DND-41 (cell line): ENCODE data around the gene TTC1.

Experiments
- ATAC-seq: fragments of 200-7000 bp; cut with Tn5 transposase; 3 replicates; pipeline ENCODE4 v1.9.1; 2021; ENCODE audit warnings: low read depth; ENCODE audit not compliant: insufficient read depth
- DNase-seq: peaks from one replicate; pipeline ENCODE4 v3.0.0-alpha.2; 2020
- H2AFZ ChIP-seq: 2 replicates; pipeline ENCODE4 v1.6.0; 2012; ENCODE audit warnings: low read depth, low read length
- H3K27ac ChIP-seq: 2 replicates; pipeline ENCODE4 v1.5.1; 2012; ENCODE audit warnings: low read length, inconsistent platforms
- H3K27me3 ChIP-seq: fragments of 200-600 bp; sonication (generic); 2 replicates; pipeline ENCODE4 v1.6.0; 2012; ENCODE audit warnings: low read length, mild to moderate bottlenecking, inconsistent platforms; ENCODE audit not compliant: insufficient read depth, poor library complexity
- H3K36me3 ChIP-seq: 2 replicates; pipeline ENCODE4 v1.5.1; 2012; ENCODE audit warnings: low read length, inconsistent platforms; ENCODE audit not compliant: insufficient read depth
- H3K4me1 ChIP-seq: 2 replicates; pipeline ENCODE4 v1.5.1; 2012; ENCODE audit warnings: mild to moderate bottlenecking, low read length; ENCODE audit not compliant: insufficient read depth
- H3K4me2 ChIP-seq: 2 replicates; pipeline ENCODE4 v1.6.0; 2012; ENCODE audit warnings: mild to moderate bottlenecking, moderate library complexity, low read length, inconsistent platforms; ENCODE audit not compliant: insufficient read depth
- H3K4me3 ChIP-seq, 2 experiments: fragments of 200-600 bp in 1 of 2; shearing (Covaris generic) in 1 of 2; 2 replicates each; pipeline ENCODE4 v1.5.1; 2012 to 2016; ENCODE audit warnings: inconsistent platforms in 2 of 2, low read length in 2 of 2, mild to moderate bottlenecking in 2 of 2, low read depth in 1 of 2, moderate library complexity in 1 of 2
- H3K79me2 ChIP-seq: 2 replicates; pipeline ENCODE4 v1.6.0; 2012; ENCODE audit warnings: low read length, inconsistent platforms; ENCODE audit not compliant: insufficient read depth
- H3K9ac ChIP-seq: 2 replicates; pipeline ENCODE4 v1.6.0; 2012; ENCODE audit warnings: low read depth, mild to moderate bottlenecking, inconsistent platforms, low read length, moderate library complexity
- H3K9me3 ChIP-seq: 2 replicates; pipeline ENCODE4 v1.5.1; 2012; ENCODE audit warnings: low read length, moderate library complexity, mild to moderate bottlenecking, inconsistent platforms; ENCODE audit not compliant: insufficient read depth, severe bottlenecking
- H4K20me1 ChIP-seq: 2 replicates; pipeline ENCODE4 v1.6.0; 2012; ENCODE audit warnings: low read length; ENCODE audit not compliant: insufficient read depth
- EZH2 ChIP-seq: IDR thresholded peaks from 3 replicates; pipeline ENCODE4 v1.6.1; 2012; ENCODE audit warnings: borderline replicate concordance, low read depth, mild to moderate bottlenecking, moderate library complexity, low read length, inconsistent platforms; ENCODE audit not compliant: severe bottlenecking
- TF ChIP-seq, protein P1 (sequence below): IDR thresholded peaks from 2 replicates; pipeline ENCODE4 v1.5.1; 2012; ENCODE audit warnings: borderline replicate concordance, low read length, moderate library complexity, mild to moderate bottlenecking; ENCODE audit not compliant: poor library complexity, severe bottlenecking; ENCODE audit errors: extremely low read depth

The TTC1 gene

DNA sequence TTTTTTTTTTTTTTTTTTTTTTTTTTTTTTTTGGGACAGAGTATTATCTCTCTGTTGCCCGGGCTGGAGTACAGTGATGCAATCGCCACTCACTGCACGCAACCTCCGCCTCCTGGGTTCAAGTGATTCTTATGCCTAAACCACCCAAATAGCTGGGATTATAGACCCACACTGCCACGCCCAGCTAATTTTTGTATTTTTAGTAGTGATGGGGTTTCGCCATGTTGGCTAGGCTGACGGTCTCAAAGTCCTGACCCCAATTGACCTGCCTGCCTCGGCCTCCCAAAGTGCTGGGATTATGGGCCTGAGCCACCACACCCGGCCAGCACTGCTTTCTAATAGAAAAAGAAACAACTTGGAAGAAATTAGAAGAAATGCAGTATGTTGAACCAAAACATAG, 39.2 kb downstream of the TTC1 start:
- H3K4me2 ChIP-seq = no peak overlapping the region
- no peaks in the 10 kb centered on the region for H3K27me3 ChIP-seq
- TF ChIP-seq, protein P1, sequence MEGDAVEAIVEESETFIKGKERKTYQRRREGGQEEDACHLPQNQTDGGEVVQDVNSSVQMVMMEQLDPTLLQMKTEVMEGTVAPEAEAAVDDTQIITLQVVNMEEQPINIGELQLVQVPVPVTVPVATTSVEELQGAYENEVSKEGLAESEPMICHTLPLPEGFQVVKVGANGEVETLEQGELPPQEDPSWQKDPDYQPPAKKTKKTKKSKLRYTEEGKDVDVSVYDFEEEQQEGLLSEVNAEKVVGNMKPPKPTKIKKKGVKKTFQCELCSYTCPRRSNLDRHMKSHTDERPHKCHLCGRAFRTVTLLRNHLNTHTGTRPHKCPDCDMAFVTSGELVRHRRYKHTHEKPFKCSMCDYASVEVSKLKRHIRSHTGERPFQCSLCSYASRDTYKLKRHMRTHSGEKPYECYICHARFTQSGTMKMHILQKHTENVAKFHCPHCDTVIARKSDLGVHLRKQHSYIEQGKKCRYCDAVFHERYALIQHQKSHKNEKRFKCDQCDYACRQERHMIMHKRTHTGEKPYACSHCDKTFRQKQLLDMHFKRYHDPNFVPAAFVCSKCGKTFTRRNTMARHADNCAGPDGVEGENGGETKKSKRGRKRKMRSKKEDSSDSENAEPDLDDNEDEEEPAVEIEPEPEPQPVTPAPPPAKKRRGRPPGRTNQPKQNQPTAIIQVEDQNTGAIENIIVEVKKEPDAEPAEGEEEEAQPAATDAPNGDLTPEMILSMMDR = no peak
- TF ChIP-seq EZH2 = no peak
- no peaks in the 10 kb centered on the region for H3K4me1 ChIP-seq
- no peaks in the 10 kb centered on the region for H3K79me2 ChIP-seq
- no peak overlapping the region for H2AFZ ChIP-seq
- no peaks in the 10 kb centered on the region for H3K9me3 ChIP-seq
- H3K9ac ChIP-seq = no peak overlapping the region
- no peak overlapping the region for H3K4me3 ChIP-seq
- H3K36me3 ChIP-seq = peaks cover 70% of the 10 kb centered on the region
- no peak for DNase-seq
- no peak overlapping the region for H3K27ac ChIP-seq
- H4K20me1 ChIP-seq = no peaks in the 10 kb centered on the region
- ATAC-seq = no peak

- no peaks in the 10 kb centered on the region for H3K9me3 ChIP-seq
- TF ChIP-seq EZH2 = no peak
- TF ChIP-seq, protein P1 = no peak
- H3K4me2 ChIP-seq = no peak overlapping the region
- H3K4me3 ChIP-seq = no peak overlapping the region
- no peak overlapping the region for H3K9ac ChIP-seq
- no peaks in the 10 kb centered on the region for H3K27me3 ChIP-seq
- no peak overlapping the region for H3K27ac ChIP-seq
- no peaks in the 10 kb centered on the region for H4K20me1 ChIP-seq
- no peaks in the 10 kb centered on the region for H3K79me2 ChIP-seq
- peaks cover 73% of the 10 kb centered on the region for H3K36me3 ChIP-seq
- no peak overlapping the region for H2AFZ ChIP-seq
- no peaks in the 10 kb centered on the region for H3K4me1 ChIP-seq
- DNase-seq (no peak), ATAC-seq (no peak)
These were observed 40.2 kb downstream of the TTC1 start for GRCh38 chr5:160049099-160049498.

- no peak for ATAC-seq
- Histone ChIP-seq H4K20me1 (no peaks in the 10 kb centered on the region), H3K27ac (no peak overlapping the region), H3K4me1 (no peaks in the 10 kb centered on the region), H3K36me3 (peaks cover 88% of the 10 kb centered on the region), H3K4me3 (no peak overlapping the region), H3K4me2 (no peak overlapping the region), H3K79me2 (no peaks in the 10 kb centered on the region), H3K27me3 (no peaks in the 10 kb centered on the region), H3K9me3 (no peaks in the 10 kb centered on the region), H3K9ac (no peak overlapping the region), H2AFZ (no peak overlapping the region)
- DNase-seq = no peak
- TF ChIP-seq, protein P1 = no peak
- TF ChIP-seq EZH2 = no peak
These were observed 45.1 kb downstream of the TTC1 start for GRCh38 chr5:160054047-160054446.

DNA sequence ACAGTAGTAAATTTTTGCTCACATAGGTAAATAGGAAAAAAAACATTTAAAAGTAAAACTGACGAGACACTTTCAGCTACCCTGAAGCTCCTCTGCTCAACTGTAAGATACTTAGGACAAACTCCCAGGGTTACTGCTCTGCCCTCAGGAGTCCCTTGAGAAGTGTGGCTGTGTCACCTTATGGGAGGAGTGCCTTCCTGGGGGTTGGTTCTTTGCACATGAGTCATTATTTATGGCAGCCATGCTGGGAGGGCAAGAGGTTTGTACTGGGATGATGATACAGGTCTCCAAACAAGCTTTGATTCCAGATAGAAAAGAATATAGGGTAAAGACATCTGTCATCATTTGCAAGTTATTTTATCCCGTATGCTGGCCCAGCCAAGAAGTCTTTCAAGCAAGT, 45.9 kb downstream of the TTC1 start:
- peaks cover 89% of the 10 kb centered on the region for H3K36me3 ChIP-seq
- no peak overlapping the region for H3K9ac ChIP-seq
- H3K27ac ChIP-seq = no peak overlapping the region
- H4K20me1 ChIP-seq = no peaks in the 10 kb centered on the region
- no peak overlapping the region for H2AFZ ChIP-seq
- no peak overlapping the region for H3K4me3 ChIP-seq
- no peaks in the 10 kb centered on the region for H3K79me2 ChIP-seq
- H3K4me2 ChIP-seq = no peak overlapping the region
- TF ChIP-seq, protein P1 = no peak
- TF ChIP-seq EZH2 = no peak
- H3K27me3 ChIP-seq = no peaks in the 10 kb centered on the region
- H3K9me3 ChIP-seq = no peaks in the 10 kb centered on the region
- ATAC-seq (no peak; the same call in 2 of the 3 replicates), DNase-seq (no peak)
- no peaks in the 10 kb centered on the region for H3K4me1 ChIP-seq
